G401.6 (cell line): Measurements from ENCODE around the gene SLC22A31.

Source experiments
- FAIRE-seq: peaks from 2 replicates; lab custom pipeline; 2012; peaks lifted over from hg19 to GRCh38; lab: Jason Lieb, UNC

The SLC22A31 gene

GRCh38 chr16:89147085-89147817 lies 53.1 kb downstream of the SLC22A31 start:
- no peak for FAIRE-seq

DNA sequence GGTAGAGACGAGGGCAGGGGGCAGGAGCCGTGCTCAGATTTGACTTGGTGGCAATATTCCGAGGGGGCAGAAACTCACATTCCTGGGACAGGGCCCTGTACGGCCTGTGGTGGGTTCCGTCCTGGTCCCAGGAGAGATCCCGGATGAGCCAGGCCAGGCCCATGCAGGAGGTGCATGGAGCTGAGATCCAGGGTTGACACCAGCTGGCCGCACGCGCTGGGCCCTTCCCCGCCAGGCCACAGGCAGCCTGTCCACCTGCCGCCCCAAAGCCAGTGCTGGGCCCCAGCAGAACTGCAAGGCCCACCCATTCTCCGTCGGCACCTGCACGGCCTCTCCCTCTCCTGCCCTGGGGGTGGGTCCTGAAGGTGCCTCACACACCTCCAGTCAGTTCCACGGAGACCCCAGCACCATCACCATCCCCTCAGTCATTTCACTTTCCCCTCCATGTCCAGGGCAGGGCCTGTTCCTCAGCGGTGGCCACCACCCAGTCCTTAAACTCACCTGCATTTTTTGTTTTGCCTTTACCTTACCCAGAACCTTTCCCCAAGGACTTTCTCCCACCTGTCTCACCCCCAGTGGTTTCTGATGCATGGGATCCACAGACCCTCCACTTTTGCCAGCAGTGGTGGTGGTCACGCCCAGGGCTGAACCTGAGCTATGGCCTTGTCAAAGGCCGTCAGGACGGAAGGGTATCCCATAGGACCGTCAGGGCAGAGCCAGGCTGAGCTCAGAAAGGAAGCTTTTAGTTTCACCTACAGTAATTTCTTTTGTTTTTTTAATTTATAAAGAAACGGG lies 53.9 kb downstream of the SLC22A31 start:
- FAIRE-seq: no peak
